CD4-positive, CD25-positive, alpha-beta regulatory T cell (primary cell): ENCODE data around the gene LGI4. TPM values are rescaled to one million over a fixed set of nuclear protein-coding genes. Genes with fewer than 3 reads are reported as not detected.

Experiments used
- ATAC-seq, 2 donors: fragments of 150-1000 bp; cut with Tn5 transposase; one replicate each; pipeline ENCODE4 v1.10.0; 2021; ENCODE audit warnings: low read depth in 2 of 2, moderate number of reproducible peaks in 2 of 2, moderate library complexity in 1 of 2
- DNase-seq, 3 donors: peaks; one replicate each; pipeline versions ENCODE4 v3.0.0 to v3.0.0-alpha.2; 2012 to 2022; ENCODE audit warnings: mixed read lengths in 1 of 3
- H3K27ac ChIP-seq: one replicate; pipeline ENCODE4 v1.7.0; 2013; ENCODE audit warnings: mild to moderate bottlenecking, low read length; ENCODE audit not compliant: insufficient read depth, poor library complexity, severe bottlenecking
- H3K27me3 ChIP-seq: one replicate; pipeline ENCODE4 v1.7.0; 2013; ENCODE audit warnings: low read length; ENCODE audit not compliant: control insufficient read depth, insufficient read depth
- H3K36me3 ChIP-seq: one replicate; pipeline ENCODE4 v1.7.0; 2013; ENCODE audit warnings: mild to moderate bottlenecking, low read length, moderate library complexity; ENCODE audit not compliant: control insufficient read depth, insufficient read depth
- H3K4me1 ChIP-seq: 2 replicates; pipeline ENCODE4 v1.7.0; 2013; ENCODE audit warnings: mild to moderate bottlenecking, low read length; ENCODE audit not compliant: insufficient read depth, control insufficient read depth, poor library complexity, severe bottlenecking
- H3K4me3 ChIP-seq: one replicate; pipeline ENCODE4 v1.7.0; 2013; ENCODE audit warnings: low read depth, mild to moderate bottlenecking, low read length, moderate library complexity
- H3K9me3 ChIP-seq, 2 experiments: 1 replicate in 1 of 2; 2 replicates in 1 of 2; pipeline ENCODE4 v1.7.0; 2013; ENCODE audit warnings: low read length in 2 of 2, mild to moderate bottlenecking in 1 of 2, moderate library complexity in 1 of 2; ENCODE audit not compliant: control insufficient read depth in 2 of 2
- H3K27ac Mint-ChIP-seq, 3 donors: one replicate each; pipeline ENCODE4 v1.8.0; 2020 to 2022; ENCODE audit warnings: mild to moderate bottlenecking in 3 of 3, mixed read lengths in 3 of 3, moderate library complexity in 2 of 3
- H3K27me3 Mint-ChIP-seq: one replicate; pipeline ENCODE4 v1.8.0; 2022; ENCODE audit warnings: mild to moderate bottlenecking, mixed read lengths
- H3K36me3 Mint-ChIP-seq: one replicate; pipeline ENCODE4 v1.8.0; 2020; ENCODE audit warnings: mixed read lengths
- H3K4me1 Mint-ChIP-seq, 4 donors: one replicate each; pipeline ENCODE4 v1.8.0; 2020 to 2022; ENCODE audit warnings: mixed read lengths in 4 of 4, mild to moderate bottlenecking in 1 of 4
- H3K4me3 Mint-ChIP-seq, 4 donors: one replicate each; pipeline ENCODE4 v1.8.0; 2020 to 2022; ENCODE audit warnings: mild to moderate bottlenecking in 4 of 4, mixed read lengths in 4 of 4, moderate library complexity in 3 of 4
- H3K9me3 Mint-ChIP-seq, 7 donors: one replicate each; pipeline ENCODE4 v1.8.0; 2020 to 2022; ENCODE audit warnings: mixed read lengths in 7 of 7, mild to moderate bottlenecking in 3 of 7, moderate library complexity in 2 of 7
- polyA plus RNA-seq, 4 donors: library from polyadenylated mRNA; unstranded; fragments of 300-500 nt; fragmentation: Illumina TruSeq; gene quantifications; one replicate each; pipeline ENCODE4 v1.2.3, GENCODE V29; 2021
- total RNA-seq: library from RNA; stranded (reverse); gene quantifications from one replicate; pipeline ENCODE4 v1.2.3, GENCODE V29; 2022

LGI4 gene
- 0.64 TPM for total RNA-seq
- polyA plus RNA-seq = not detected

- no peaks in the 10 kb centered on the region for H3K36me3 ChIP-seq
- DNase-seq (no peak), ATAC-seq (no peak)
- Mint-ChIP-seq H3K4me3 (no peak within 1 kb of the TSS), H3K27ac (peak within 1 kb of the TSS in 2 of 3 donors; percentile 24 to 64), H3K9me3 (peaks cover 0 to 11% (median 0%) of the 10 kb centered on the region in 7 donors), H3K36me3 (no peaks in the 10 kb centered on the region), H3K4me1 (peaks cover 0 to 8% (median 4%) of the 10 kb centered on the region in 4 donors), H3K27me3 (no peaks in the 10 kb centered on the region)
- no peaks in the 10 kb centered on the region for H3K4me1 ChIP-seq
- H3K27me3 ChIP-seq = no peaks in the 10 kb centered on the region
- H3K9me3 ChIP-seq = no peaks in the 10 kb centered on the region
- H3K4me3 ChIP-seq = no peak within 1 kb of the TSS
- H3K27ac ChIP-seq = no peak within 1 kb of the TSS
Observed at GRCh38 chr19:35134601-35135242, at the start of gene LGI4. Gene LGI4, minus strand, starts transcription at chr19:35135059. Its CDS starts 379 bp downstream, at chr19:35134680.

GRCh38 chr19:35184267-35184666 is 49.4 kb upstream of the LGI4 start:
- no peaks in the 10 kb centered on the region for H3K9me3 ChIP-seq
- Mint-ChIP-seq H3K4me3 (no peak overlapping the region), H3K9me3 (peaks cover 0 to 9% (median 4%) of the 10 kb centered on the region in 7 donors), H3K27me3 (peaks cover 20% of the 10 kb centered on the region), H3K27ac (no peak overlapping the region), H3K4me1 (peaks cover 12 to 15% (median 12%) of the 10 kb centered on the region in 4 donors), H3K36me3 (no peaks in the 10 kb centered on the region)
- no peaks in the 10 kb centered on the region for H3K27me3 ChIP-seq
- DNase-seq = no peak
- no peaks in the 10 kb centered on the region for H3K36me3 ChIP-seq
- no peak overlapping the region for H3K27ac ChIP-seq
- H3K4me3 ChIP-seq = no peak overlapping the region
- ATAC-seq = no peak
- no peaks in the 10 kb centered on the region for H3K4me1 ChIP-seq

- Histone ChIP-seq H3K9me3 (peaks cover 5 to 10% of the 10 kb centered on the region in 2 experiments), H3K4me1 (peaks cover 4% of the 10 kb centered on the region), H3K27ac (no peak overlapping the region), H3K4me3 (no peak overlapping the region), H3K27me3 (no peaks in the 10 kb centered on the region), H3K36me3 (no peaks in the 10 kb centered on the region)
- Mint-ChIP-seq H3K27ac (no peak overlapping the region), H3K27me3 (peaks cover 7% of the 10 kb centered on the region), H3K36me3 (no peaks in the 10 kb centered on the region), H3K4me1 (peaks cover 6 to 28% (median 16%) of the 10 kb centered on the region in 4 donors), H3K4me3 (no peak overlapping the region), H3K9me3 (peaks cover 1 to 13% (median 4%) of the 10 kb centered on the region in 7 donors)
- DNase-seq (no peak), ATAC-seq (no peak)
Observed at GRCh38 chr19:35181387-35181786, 46.5 kb upstream of the LGI4 start.

- H3K27ac Mint-ChIP-seq = no peak overlapping the region
- peaks cover 5 to 10% of the 10 kb centered on the region in 2 experiments for H3K9me3 ChIP-seq
- no peaks in the 10 kb centered on the region for H3K36me3 ChIP-seq
- peaks cover 1 to 39% (median 20%) of the 10 kb centered on the region in 4 donors for H3K4me1 Mint-ChIP-seq
- no peak overlapping the region for H3K27ac ChIP-seq
- DNase-seq (no peak), ATAC-seq (no peak)
- H3K36me3 Mint-ChIP-seq = no peaks in the 10 kb centered on the region
- H3K27me3 Mint-ChIP-seq = peaks cover 4% of the 10 kb centered on the region
- H3K4me3 ChIP-seq = no peak overlapping the region
- no peak overlapping the region for H3K4me3 Mint-ChIP-seq
- no peaks in the 10 kb centered on the region for H3K27me3 ChIP-seq
- H3K9me3 Mint-ChIP-seq = peaks cover 1 to 10% (median 4%) of the 10 kb centered on the region in 7 donors
- H3K4me1 ChIP-seq = peaks cover 4% of the 10 kb centered on the region
Observed at GRCh38 chr19:35179830-35180229, 45.0 kb upstream of the LGI4 start.

- Mint-ChIP-seq H3K4me1 (peaks cover 0 to 39% (median 16%) of the 10 kb centered on the region in 4 donors), H3K4me3 (peak overlapping the region in 1 of 4 donors; percentile 17), H3K9me3 (peaks cover 0 to 5% (median 3%) of the 10 kb centered on the region in 7 donors), H3K27ac (peak overlapping the region in 1 of 3 donors; percentile 65), H3K27me3 (no peaks in the 10 kb centered on the region), H3K36me3 (no peaks in the 10 kb centered on the region)
- Histone ChIP-seq H3K4me1 (peaks cover 4% of the 10 kb centered on the region), H3K36me3 (no peaks in the 10 kb centered on the region), H3K9me3 (peaks cover 5 to 10% of the 10 kb centered on the region in 2 experiments), H3K4me3 (no peak overlapping the region), H3K27me3 (no peaks in the 10 kb centered on the region), H3K27ac (no peak overlapping the region)
- ATAC-seq = no peak
- no peak for DNase-seq
Observed at GRCh38 chr19:35178701-35179100, 43.8 kb upstream of the LGI4 start.

- no peak overlapping the region for H3K27ac ChIP-seq
- peaks cover 0 to 4% (median 2%) of the 10 kb centered on the region in 7 donors for H3K9me3 Mint-ChIP-seq
- H3K27me3 ChIP-seq = no peaks in the 10 kb centered on the region
- no peak overlapping the region for H3K4me3 Mint-ChIP-seq
- no peaks in the 10 kb centered on the region for H3K36me3 ChIP-seq
- H3K9me3 ChIP-seq = peaks cover 5 to 10% of the 10 kb centered on the region in 2 experiments
- H3K4me3 ChIP-seq = no peak overlapping the region
- H3K27ac Mint-ChIP-seq = peak overlapping the region in 2 of 3 donors; percentile 16 to 59
- ATAC-seq (no peak), DNase-seq (no peak)
- peaks cover 0 to 44% (median 21%) of the 10 kb centered on the region in 4 donors for H3K4me1 Mint-ChIP-seq
- peaks cover 6% of the 10 kb centered on the region for H3K4me1 ChIP-seq
- H3K27me3 Mint-ChIP-seq = no peaks in the 10 kb centered on the region
- no peaks in the 10 kb centered on the region for H3K36me3 Mint-ChIP-seq
Observed at GRCh38 chr19:35177377-35178274, 42.8 kb upstream of the LGI4 start.

- Histone ChIP-seq H3K27ac (no peak overlapping the region), H3K4me1 (peaks cover 17% of the 10 kb centered on the region), H3K4me3 (no peak overlapping the region), H3K9me3 (peaks cover 5 to 10% of the 10 kb centered on the region in 2 experiments), H3K36me3 (no peaks in the 10 kb centered on the region), H3K27me3 (no peaks in the 10 kb centered on the region)
- Mint-ChIP-seq H3K4me3 (no peak overlapping the region), H3K9me3 (peaks cover 0 to 4% (median 1%) of the 10 kb centered on the region in 7 donors), H3K4me1 (peaks cover 7 to 54% (median 27%) of the 10 kb centered on the region in 4 donors), H3K27me3 (no peaks in the 10 kb centered on the region), H3K27ac (peak overlapping the region in 2 of 3 donors; percentile 71 to 83), H3K36me3 (no peaks in the 10 kb centered on the region)
- ATAC-seq = no peak
- DNase-seq = no peak
Observed at GRCh38 chr19:35176181-35176570, 41.3 kb upstream of the LGI4 start.
